GM19397 (cell line): ENCODE measurements around the gene TRMO.

ENCODE experiments used
- ATAC-seq: cut with Tn5 transposase; IDR thresholded peaks from one replicate; pipeline ENCODE4 v1.9.1; 2021; ENCODE audit warnings: mild to moderate bottlenecking, moderate library complexity; ENCODE audit not compliant: unreplicated experiment

Gene TRMO

DNA sequence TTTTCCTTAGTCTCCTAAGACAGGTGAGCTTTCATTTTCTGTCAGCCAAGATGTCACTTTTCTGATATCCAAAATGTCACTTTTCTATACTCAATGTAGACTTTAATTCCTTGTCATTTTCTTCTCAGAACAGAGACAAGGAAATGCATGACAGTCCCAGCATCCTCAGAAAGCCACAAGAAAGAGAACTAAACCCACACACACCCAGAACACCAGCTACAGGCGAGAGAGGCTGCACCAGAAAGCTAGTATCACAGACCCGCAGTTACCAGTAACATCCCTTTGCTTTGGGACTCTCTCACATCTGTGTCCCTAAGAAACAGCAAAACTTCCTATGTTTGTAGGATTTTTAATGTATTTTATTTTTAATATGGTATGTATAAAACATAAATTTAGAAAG, 17.1 kb downstream of the TRMO start:
- ATAC-seq: no peak

DNA sequence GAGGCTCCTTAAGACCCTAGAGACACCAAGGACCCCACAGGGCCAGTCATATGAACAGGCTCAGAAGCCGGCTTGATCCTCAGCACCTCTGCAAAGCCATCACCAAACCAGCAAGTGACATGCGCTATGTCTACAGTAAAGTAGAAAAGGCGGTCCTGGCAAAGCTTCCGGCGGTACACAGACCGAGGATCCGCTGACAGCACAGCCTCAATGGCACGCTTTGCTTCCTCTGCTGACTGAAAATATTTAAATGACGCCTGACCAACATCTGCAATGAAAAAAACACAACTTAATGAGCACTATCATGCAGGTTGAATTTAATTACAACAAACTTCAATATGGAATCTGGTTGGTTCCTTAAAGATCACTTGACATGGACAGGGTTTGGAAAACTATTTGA, 17.6 kb downstream of the TRMO start:
- no peak for ATAC-seq

DNA sequence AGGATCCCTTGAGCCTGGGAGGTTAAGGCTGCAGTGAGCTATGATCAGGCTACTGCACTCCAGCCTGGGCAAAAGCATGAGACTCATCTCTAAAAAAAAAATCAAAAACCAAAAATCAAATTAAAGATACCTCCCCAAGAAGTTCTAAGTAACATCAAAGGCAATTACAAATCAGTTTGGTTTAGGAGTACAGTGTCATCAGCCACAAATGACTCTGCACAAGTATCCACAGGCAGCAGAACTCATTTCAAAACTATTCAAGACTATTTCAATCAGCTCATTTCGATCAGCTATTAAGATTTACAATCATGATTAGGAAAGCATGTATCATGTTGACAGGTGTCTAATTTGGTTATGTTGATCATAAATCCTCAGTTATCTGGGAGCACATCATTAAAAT, 19.1 kb downstream of the TRMO start:
- ATAC-seq: no peak

DNA sequence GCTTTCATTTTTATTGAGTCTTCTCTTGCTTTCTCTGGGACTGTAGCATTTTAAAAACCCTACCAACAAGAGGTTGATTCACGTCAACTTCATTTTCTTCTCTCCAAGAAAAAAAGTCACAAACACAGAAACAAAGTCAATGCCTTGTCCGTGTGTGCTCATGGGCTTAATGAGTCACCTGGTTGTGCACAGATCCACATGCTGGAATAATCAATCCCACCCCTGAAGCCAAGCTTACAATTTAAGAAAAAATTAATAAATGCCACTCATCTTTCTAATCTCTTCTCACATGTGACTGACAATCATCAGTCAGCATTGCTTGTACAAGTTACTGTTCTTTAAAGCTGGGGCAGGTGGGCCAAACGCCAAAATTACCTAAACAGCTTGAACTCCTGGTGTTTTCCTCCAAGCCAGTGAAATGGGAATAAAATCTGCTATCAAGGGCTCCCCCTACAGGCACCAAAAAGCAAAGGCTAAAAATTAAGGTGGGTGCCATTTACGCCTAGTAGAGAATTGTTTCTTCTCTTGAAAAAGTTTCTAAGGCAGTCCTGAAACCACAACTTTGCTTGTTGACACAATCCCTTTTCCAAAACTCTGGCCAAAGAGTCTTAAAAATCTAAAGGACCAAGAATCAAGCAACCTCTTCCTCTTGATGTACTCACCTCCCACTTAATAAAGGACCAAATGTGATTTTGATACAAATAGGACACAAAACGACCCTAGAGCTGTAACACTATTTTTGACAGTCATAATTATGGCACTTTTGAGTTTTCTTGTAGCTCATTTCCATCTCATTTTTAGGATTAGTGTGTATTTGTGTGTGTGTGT, 21.3 kb downstream of the TRMO start:
- no peak for ATAC-seq

DNA sequence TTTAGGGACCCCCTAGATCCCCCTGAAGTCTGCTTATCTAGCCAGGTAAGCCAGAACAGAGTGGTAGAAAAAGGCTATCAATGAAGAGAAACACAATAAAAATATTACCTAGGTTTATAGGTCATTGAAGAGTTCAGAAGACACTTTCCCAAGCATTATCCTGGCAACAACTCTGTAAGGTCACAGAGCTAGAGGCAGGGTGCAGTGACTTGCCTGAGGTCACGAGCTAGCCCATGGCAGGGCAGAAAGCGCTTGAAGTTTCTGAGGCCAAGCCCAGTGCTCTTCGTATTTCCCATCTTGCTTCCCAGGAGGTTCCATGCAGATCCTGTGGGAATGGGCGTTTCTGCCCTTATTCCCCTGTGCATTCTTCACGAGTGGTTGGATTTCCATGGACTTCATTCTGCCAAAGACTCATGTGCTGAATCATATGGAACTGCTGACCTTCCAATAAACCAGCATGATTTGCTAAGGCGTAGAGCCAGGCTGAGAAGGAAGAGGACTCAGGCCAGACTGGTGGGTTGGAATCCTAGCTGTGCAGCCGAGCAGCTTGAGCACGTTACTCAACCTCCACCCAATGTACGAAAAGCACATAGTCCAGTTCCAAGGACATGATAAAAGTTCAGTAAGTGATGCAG, 22.1 kb downstream of the TRMO start:
- no peak for ATAC-seq

DNA sequence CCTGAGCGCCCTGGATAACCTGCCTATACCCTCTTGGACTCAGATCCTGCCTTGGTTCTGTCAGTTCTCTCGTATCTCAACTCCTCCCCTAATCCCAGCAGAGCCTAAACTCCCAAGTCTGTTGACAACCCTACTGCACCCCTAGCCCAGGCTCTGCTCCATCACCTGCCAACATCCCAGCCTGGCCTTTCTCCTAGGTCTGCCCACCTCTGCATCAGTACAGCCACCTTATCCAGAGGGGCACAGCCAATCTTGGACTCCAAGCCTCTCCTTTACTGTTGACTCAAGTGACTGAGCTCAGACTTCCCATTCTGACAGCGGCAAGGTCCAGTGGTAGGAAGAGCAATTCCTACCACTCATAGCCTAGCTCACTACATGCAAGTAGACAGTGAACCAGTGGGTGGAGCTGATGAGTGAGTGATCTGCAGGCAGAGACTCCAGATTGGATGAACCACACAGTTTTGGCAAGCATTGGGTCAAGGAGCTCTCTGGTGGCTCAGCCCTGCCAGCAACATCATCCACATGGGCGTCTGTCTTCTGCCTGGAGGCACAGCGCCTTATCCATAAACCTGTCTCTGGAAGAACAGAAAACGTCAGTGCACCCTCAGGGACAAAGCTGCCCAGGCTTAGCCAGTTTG, 26.5 kb downstream of the TRMO start:
- no peak for ATAC-seq

DNA sequence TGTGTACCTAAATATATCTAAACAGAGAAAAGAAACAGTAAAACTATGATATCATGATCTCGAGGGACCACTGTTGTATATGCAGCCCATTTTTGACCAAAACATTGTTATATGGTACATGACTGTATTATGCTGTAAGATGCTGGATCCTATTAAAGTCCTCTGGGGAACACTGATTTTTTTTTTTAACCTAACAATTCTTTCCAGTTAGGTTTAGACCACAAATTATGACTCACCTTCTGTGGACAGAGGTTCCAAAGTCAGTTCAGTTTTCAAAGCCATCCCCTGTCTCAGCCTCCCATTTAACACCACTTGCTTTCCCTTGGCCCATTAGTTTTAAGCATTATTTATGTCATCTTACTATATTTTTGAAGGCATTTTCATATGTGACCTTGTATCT, 27.1 kb downstream of the TRMO start:
- ATAC-seq: no peak

DNA sequence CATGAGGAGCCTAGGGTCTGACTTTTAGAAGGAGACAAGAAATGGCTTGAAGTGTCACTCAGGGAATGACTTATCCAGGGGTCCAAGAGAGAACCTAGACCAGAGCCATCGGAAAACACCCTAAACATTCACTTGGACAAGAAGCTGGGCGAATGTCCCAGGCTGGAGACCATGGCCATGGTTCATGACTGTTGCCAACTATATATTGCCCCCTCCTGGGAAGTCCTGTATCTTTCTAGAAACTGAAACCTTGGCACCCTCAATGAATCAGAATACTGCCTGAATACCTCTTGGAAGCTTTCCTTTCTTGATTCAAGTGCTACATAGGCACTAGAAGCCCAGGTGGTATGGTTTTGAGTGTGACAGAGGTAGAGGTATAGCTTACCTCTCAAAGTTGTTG, 29.9 kb downstream of the TRMO start:
- no peak for ATAC-seq

DNA sequence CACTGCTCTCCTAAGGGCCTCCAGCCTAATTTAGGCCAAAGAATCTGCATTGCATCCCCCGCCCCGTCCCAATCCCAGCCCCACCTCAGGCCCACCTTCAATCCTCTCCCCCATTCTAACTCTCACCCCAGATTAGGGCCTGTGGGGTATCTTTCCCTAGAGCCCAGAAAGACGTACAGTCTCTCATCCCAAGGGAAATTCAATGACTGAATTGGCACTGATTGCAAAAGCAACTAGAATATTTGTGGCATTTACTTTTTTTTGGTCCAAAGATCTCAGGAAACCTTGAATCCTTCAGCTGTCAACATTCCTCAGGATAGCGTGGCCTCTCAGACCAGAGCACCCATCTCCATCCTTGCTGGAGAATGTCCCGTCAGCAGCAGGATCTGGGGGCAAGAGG, 30.6 kb downstream of the TRMO start:
- no peak for ATAC-seq

DNA sequence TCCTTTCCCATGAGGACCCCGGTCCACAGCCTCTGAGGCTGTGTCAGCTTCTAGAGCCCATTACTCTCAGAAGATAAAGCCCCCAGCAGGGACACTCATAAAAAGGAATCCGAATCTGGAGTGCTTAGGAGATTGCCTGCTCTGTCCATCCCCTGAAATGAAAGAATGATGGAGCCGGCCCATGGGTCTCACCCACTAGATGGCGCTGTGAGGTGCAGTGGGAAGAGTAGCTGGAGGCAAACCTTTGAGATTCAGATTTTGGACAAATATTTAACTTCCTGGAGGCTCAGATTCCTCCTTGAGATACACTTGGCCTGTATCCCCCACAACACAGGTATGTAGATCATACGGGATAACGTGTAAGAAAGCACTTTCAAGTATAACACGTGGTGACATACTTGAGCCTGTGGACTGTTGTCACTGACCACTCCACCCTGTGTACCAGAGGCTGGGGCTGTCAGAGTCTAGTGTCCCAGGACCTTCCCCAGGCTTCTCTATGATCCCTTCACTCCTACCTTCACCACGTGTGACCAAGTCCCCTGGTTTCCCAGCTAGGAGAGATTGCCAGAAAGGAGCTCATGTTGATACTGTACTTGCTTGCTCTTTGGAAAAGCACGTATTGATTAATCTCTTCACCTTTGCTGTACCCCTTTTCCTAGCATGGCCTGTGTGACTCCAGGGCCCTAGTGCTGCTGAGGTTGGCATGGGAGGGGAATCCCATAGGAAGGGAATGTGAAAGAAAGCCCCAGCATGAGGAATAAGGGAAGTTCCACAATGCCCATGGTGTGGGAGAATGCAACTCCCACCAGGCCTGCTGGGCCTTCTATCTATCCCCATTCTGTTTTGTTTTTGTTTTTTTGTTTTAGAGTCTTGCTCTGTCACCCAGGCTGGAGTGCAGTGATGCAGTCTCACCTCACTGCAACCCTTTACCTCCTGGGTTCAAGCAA, 32.1 kb downstream of the TRMO start:
- no peak for ATAC-seq

DNA sequence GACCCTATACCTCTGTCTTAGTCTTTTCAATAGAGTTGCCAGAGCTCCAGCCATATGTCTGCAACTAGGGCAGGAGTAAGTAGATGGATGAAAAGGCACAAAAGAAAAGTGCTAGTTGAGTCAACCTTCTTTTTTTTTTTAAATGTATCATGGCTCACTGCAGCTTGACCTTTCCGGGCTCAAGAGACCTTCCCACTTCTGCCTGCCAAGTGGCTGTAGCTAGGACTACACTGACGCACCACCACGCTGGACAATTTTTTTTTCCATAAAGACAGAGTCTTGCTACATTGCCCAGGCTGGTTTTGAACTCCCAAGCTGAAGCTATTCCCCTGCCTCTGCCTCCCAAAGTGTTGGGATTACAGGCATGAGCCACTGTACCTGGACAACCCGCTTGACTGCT, 42.0 kb downstream of the TRMO start:
- ATAC-seq: no peak

DNA sequence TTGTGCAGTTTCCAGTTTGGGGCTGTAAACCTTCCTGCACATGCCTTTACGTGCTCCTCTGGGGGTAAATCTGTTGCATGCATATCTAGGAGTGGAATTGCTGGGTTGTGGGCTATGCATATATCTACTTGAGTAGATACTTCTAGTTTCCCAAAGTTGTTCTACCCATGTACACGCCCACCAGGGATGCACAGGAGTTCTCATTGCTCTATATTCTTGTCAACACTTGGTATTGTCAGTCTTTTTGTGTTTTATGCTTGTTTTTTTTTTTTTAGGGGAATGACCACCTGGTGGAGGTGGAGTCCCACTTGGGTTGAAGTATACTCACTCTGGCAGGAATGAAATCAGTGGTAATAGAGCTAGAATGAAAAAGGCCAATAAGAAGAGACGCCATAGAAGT, 46.2 kb downstream of the TRMO start:
- ATAC-seq: no peak

DNA sequence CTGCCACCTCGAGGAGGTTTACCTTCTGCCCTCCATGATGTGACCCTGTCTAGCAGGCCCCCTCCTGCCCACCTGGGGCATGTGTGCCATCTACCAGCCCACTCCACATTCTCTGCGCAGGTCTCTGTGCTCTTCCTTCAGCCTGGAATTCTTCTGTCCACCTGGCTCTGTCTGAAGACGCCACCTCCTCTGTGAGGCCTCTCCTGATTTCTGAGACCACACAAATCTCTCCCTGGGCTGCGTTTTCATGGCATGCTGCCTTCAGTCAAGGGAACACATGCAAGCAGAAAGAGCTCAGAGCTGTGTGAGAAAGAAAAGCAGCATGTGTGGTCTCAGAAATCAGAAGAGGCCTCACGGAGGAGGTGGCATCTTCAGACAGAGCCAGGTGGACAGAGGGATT, 47.2 kb downstream of the TRMO start:
- no peak for ATAC-seq

DNA sequence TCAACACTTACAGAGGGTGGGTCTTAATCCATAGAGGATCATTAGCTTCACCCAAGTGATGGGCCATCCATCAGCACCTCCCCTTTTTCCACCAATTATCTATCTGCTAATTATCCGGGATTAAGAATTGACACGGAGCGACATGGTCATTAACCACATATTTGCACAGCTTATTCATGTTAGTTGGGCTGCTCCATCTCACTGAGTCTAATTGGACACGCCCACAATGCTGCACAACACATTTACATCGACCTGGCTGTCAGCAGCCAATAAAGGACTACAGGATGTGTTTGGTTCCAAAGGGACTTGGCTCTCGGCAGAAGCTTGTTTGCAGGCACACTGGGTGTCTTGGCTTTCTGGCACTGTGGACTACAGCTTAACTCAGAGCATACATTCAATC, 47.7 kb downstream of the TRMO start:
- ATAC-seq: no peak

DNA sequence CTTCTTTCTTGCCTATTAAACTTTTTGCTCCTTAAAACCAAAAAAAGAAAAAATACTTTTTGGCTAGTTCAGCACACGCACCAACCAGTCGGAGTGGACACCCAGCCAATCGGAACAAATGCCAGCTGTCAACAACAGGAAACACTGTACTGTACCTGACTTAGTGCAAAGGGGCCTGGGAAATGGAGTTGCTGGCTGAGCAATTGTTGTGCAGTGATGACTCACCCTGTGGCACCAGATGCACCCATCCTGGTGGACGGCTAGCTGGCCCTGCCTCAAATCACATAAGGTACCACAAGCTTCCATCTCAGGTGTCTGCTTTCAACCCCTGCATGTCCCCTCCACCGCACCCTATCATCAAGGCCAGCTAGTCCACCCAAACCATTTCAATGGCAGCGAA, 48.4 kb downstream of the TRMO start:
- no peak for ATAC-seq

DNA sequence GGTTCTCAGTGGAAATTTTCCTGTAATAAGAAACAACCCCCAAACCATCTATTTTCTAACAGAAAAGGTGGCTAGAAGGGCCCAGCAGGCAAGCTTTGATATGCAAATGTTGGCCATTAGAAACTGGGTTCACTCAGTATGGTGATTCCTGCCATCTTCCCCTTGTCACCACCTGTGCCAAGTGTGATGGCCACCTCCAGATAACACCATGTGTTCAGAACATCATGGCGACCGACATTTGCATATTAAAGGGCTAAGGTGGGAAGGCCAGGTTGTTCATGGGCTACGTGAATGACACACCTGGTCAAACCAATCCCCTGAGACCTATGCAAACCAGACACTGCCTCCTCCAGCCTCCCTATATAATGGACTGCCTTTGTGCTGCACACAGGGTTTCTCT, 48.9 kb downstream of the TRMO start:
- ATAC-seq: no peak

DNA sequence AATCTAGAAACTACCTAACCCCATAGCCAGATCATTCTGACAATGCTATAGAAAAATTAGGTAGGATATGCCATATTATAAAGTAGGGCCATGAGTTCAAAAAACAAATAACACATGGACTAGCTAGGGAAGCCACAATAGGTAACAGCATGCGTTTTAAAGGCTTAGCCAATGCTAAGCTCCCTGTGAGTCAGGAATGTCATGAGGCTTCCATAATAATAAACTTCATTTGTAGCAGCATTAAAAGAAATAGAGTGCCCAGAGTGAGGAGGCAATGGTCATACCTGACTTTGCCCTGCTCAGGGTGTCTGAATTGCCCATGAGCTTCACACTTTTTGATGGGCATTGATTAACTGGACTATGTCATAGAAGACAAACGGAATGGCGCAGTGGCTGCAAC, 53.4 kb downstream of the TRMO start:
- ATAC-seq: no peak

DNA sequence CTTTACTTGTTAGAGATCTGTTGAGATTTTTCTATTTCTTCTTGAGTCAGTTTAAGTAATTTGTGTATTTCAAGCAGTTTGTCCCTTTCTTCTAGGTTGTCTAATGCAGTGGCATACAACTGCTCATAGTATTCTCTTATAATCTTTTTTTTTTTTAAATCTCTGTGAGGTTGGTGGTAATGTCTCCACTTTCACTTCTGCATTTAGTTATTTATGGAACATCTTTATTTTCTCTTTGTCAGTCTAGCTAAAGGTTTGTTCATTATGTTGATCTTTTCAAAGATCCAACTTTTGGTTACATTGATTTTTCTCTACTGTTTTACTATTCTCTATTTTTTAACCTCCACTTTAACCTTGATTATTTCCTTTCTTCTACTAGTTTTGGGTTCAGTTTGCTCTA, 55.5 kb downstream of the TRMO start:
- ATAC-seq: no peak

DNA sequence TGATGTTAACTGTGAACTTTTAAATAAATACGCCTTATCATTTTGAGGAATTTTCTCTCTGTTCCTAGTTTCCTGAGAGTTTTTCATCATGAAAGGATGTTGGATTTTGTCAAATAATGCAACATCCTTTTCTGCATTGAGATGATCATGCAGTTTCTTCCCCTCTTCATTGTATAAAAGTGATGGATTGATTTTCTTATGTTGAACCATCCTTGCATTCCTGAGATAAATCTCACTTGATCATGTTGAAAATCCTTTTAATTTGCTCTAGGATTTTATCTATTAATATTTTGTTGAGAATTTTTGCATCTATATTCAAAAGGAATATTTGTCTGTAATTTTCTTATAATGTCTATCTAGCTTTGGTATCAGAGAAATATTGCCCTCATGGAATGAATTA, 56.0 kb downstream of the TRMO start:
- ATAC-seq: no peak

DNA sequence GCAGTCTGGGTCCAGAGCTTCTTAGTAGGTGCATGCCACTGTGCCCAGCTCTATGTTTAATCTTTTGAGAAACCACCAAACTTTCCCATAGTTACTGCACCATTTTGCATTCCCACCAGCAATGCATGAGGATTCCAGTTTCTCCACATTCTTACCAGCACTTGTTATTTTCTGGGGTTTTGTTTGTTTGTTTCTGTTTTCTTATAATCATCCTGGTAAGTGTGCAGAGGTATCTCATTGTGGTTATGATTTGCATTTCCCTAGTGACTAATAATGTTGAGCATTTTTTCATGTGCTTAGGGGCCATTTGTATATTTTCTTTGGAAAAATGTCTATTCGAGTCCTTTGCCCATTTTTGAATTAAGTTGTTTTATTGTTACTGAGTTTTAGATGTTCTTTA, 57.9 kb downstream of the TRMO start:
- ATAC-seq: no peak

DNA sequence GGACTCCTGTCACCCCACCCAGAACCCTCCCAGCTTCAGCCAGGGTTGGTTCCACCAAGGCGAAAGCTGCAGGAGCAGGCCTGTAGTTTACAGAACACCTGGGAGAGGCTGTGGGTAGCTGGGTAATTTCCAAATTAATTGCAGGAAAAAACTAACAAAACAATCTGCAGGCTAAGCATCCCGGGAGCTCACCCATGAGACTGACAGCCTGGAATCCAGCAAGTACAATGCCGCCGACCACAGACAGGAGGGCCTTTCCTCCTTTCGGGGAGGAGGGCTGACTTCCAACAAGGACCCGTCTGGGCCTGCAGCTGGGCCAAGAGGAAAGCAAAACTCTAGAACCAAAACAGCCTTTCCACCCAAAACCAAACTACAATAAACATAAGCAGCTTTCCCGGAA, 59.0 kb downstream of the TRMO start:
- ATAC-seq: no peak
